Nephron (organoid): Measurements from ENCODE around the gene PRDM10.

Experiments used
- H3K27ac Mint-ChIP-seq, 3 experiments: 2 replicates each; pipeline ENCODE4 v1.8.0; 2020; ENCODE audit warnings: mixed read lengths in 3 of 3, mild to moderate bottlenecking in 2 of 3, moderate library complexity in 1 of 3
- H3K27me3 Mint-ChIP-seq: 2 replicates; pipeline ENCODE4 v1.8.0; 2021; ENCODE audit warnings: low read depth, mild to moderate bottlenecking, moderate library complexity, mixed read lengths
- H3K36me3 Mint-ChIP-seq: 2 replicates; pipeline ENCODE4 v1.8.0; 2020; ENCODE audit warnings: low read depth, mixed read lengths
- H3K4me1 Mint-ChIP-seq: 2 replicates; pipeline ENCODE4 v1.8.0; 2020; ENCODE audit warnings: mixed read lengths
- H3K4me3 Mint-ChIP-seq, 3 experiments: 2 replicates each; pipeline ENCODE4 v1.8.0; 2020; ENCODE audit warnings: mild to moderate bottlenecking in 3 of 3, mixed read lengths in 3 of 3, moderate library complexity in 2 of 3
- H3K9me3 Mint-ChIP-seq: 2 replicates; pipeline ENCODE4 v1.8.0; 2020; ENCODE audit warnings: mixed read lengths
- CTCF ChIP-seq, 3 experiments: fragments of 200-600 bp; sonication (generic); IDR thresholded peaks; one replicate each; pipeline ENCODE4 v1.5.0; 2021; ENCODE audit warnings: antibody characterized with exemption in 3 of 3; ENCODE audit not compliant: unreplicated experiment in 3 of 3

The PRDM10 gene

DNA sequence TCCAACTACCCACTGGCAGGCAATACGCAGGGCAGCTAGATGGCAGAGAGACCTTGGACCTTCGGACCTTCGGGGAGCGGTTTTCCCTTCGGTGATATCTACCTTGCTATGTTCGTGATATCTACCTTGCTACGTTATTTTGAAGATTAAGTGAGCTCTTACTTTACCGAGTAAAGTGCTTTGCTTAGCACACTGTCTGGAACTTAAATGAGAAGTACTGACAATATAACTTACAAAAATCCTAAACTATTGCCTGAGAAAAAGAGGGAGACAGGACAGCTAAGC is 1.0 kb upstream of the PRDM10 start:
- Mint-ChIP-seq H3K27me3 (no peaks in the 10 kb centered on the region), H3K4me3 (peak overlapping the region; percentile 89 to 94 (median 90))

DNA sequence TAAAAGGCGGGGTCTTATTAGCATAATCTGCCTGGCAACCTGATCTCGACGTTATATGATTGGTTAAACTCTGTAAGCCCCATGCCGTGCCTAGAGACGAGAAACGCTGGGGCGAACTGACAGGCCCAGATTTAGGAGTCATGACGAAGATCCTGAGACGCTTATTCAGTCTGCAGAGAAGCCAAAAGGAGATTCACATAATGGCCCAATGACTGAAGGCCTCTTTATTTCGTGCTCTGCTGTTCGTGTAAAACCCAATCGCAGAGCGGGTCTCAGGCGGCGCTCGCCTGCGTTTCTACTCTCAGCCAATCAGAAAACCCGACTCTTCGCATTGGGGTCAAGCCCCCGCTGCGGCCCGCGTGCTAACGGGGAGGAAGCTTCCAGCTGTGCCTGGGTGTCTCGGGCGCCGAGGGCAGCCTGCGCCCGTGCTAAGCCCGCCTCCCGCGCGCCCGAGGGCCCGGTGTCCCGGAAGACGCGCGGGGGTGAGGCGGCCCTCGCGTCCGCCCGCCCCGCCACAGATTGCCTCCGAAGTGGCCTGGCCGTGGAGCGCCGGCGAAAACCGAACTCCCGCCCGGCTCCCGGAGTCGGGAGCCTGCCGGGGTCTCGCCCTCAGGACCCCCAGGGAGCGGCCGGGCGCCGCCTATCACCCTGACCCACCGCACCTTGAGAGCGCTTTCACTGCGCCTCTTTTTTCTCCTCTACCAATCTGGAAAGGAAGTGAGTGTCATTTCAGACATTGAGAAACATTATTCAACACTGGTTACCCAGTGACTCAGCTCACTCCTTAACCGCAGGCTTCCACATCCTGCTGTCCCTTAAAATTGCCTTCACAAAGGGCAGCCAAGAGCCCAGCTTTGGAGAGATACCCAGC is 446 bp upstream of the PRDM10 start:
- TF ChIP-seq CTCF (IDR thresholded peaks at IDR 0.05; ENCODE audit: unreplicated experiment in 3 of 3) = no peak
- H3K36me3 Mint-ChIP-seq = no peaks in the 10 kb centered on the region
- peak overlapping the region; percentile 100 for H3K27ac Mint-ChIP-seq
- peak overlapping the region; percentile 94 to 99 (median 99) for H3K4me3 Mint-ChIP-seq
- H3K4me1 Mint-ChIP-seq = peaks cover 25% of the 10 kb centered on the region
- H3K27me3 Mint-ChIP-seq = no peaks in the 10 kb centered on the region
- peaks cover 5% of the 10 kb centered on the region for H3K9me3 Mint-ChIP-seq

More for the DNA sequence above, 1.0 kb upstream of the PRDM10 start:
- Mint-ChIP-seq H3K36me3 (no peaks in the 10 kb centered on the region), H3K9me3 (peaks cover 5% of the 10 kb centered on the region), H3K27ac (peak overlapping the region; percentile 99 to 100 (median 100)), H3K4me1 (peaks cover 20% of the 10 kb centered on the region)
- no peak for TF ChIP-seq CTCF (IDR thresholded peaks at IDR 0.05; ENCODE audit: unreplicated experiment in 3 of 3)

GRCh38 chr11:130001461-130002351 is 929 bp downstream of the PRDM10 start:
- Mint-ChIP-seq H3K27me3 (no peaks in the 10 kb centered on the region), H3K4me1 (peaks cover 30% of the 10 kb centered on the region), H3K27ac (peak overlapping the region; percentile 100), H3K9me3 (peaks cover 2% of the 10 kb centered on the region), H3K36me3 (peaks cover 7% of the 10 kb centered on the region), H3K4me3 (peak overlapping the region; percentile 85 to 96 (median 92))
- no peak for TF ChIP-seq CTCF (IDR thresholded peaks at IDR 0.05; ENCODE audit: unreplicated experiment in 3 of 3)

DNA sequence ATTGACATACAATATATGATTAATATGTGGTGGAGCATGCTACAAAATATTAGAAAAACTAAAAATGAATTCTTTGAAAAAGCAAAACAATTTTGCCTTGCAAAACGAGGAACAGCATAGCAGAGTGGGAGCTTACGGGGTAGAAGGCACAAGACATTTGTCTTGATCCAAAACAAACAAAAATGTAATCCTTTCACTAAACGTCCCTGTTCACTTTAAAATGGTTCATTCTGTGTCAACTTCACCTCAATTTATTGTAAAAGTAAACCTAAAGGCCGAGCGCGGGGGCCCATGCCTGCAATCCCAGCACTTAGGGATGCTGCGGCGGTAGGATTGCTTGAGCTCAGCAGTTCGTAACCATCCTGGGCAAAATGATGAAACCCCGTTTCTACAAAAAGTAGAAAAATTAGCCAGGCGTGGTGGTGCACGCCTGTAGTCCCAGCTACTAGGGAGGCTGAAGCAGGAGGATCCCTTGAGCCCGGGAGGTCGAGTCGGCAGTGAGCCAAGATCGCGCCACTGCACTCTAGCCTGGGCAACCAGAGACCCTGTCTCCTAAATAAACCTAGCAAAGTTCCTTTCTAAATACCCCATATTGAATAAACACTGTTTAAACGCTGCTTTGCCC is 2.0 kb downstream of the PRDM10 start:
- Mint-ChIP-seq H3K4me1 (peaks cover 38% of the 10 kb centered on the region), H3K4me3 (peak overlapping the region; percentile 85 to 96 (median 92)), H3K27me3 (no peaks in the 10 kb centered on the region), H3K36me3 (peaks cover 17% of the 10 kb centered on the region), H3K27ac (peak overlapping the region; percentile 99 to 100 (median 99)), H3K9me3 (no peaks in the 10 kb centered on the region)
- TF ChIP-seq CTCF (IDR thresholded peaks at IDR 0.05; ENCODE audit: unreplicated experiment in 3 of 3) = no peak

- no peak for TF ChIP-seq CTCF (IDR thresholded peaks at IDR 0.05; ENCODE audit: unreplicated experiment in 3 of 3)
- H3K27me3 Mint-ChIP-seq = no peaks in the 10 kb centered on the region
- H3K27ac Mint-ChIP-seq = peak overlapping the region; percentile 32 to 64 (median 46)
- peaks cover 38% of the 10 kb centered on the region for H3K4me1 Mint-ChIP-seq
- peak overlapping the region in 2 of 3 experiments; percentile 36 to 70 for H3K4me3 Mint-ChIP-seq
- H3K9me3 Mint-ChIP-seq = no peaks in the 10 kb centered on the region
- H3K36me3 Mint-ChIP-seq = peaks cover 26% of the 10 kb centered on the region
Measured at GRCh38 chr11:129999407-129999806, 3.2 kb downstream of the PRDM10 start.
